Mononuclear cell (primary cell): Measurements from ENCODE around the gene ST6GALNAC3. TPM values are rescaled to one million over a fixed set of nuclear protein-coding genes. Genes with fewer than 3 reads are reported as not detected.

Source experiments
- H3K27me3 ChIP-seq: 2 replicates; pipeline ENCODE4 v1.6.0; 2011; ENCODE audit warnings: low read length, control low read depth; ENCODE audit not compliant: insufficient read depth
- H3K4me1 ChIP-seq: 2 replicates; pipeline ENCODE4 v1.5.1; 2011; ENCODE audit warnings: mild to moderate bottlenecking, low read length, control low read depth; ENCODE audit not compliant: insufficient read depth
- H3K4me3 ChIP-seq: 2 replicates; pipeline ENCODE4 v1.5.1; 2011; ENCODE audit warnings: mild to moderate bottlenecking, low read length, moderate library complexity
- H3K9me3 ChIP-seq: 2 replicates; pipeline ENCODE4 v1.5.1; 2011; ENCODE audit warnings: low read depth, mild to moderate bottlenecking, control low read depth, low read length
- total RNA-seq: library from RNA; depleted of rRNA; stranded (reverse); fragments of >200 nt; gene quantifications from one replicate; pipeline ENCODE4 v1.2.3, GENCODE V29; 2012

Gene ST6GALNAC3
- total RNA-seq, 1 donor: 3.5 TPM

GRCh38 chr1:76158126-76158525 is 83.6 kb downstream of the ST6GALNAC3 start:
- Histone ChIP-seq H3K4me3 (no peak overlapping the region), H3K9me3 (no peaks in the 10 kb centered on the region), H3K27me3 (no peaks in the 10 kb centered on the region), H3K4me1 (peaks cover 9% of the 10 kb centered on the region)

DNA sequence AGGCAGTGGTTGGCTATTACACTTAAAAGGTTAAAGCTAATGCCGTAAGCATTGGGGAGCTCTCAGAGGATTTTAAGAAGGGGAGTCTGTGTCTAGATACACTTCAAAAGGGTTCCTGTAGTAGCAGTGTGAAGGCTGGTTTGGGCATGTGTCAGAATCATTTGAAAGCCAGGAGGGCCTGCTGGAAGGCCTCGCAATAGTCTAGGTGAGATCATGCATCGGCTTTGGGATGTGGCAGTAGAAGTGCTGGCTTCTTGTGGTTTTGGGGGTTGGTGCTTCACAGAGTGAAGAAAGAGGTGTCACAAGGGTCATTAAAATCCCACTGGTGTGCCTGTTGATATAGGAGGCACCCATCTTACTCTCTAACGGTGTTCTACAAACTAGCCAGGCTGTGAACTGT is 85.7 kb downstream of the ST6GALNAC3 start:
- no peak overlapping the region for H3K4me3 ChIP-seq
- H3K4me1 ChIP-seq: no peaks in the 10 kb centered on the region
- H3K27me3 ChIP-seq: no peaks in the 10 kb centered on the region
- no peaks in the 10 kb centered on the region for H3K9me3 ChIP-seq

GRCh38 chr1:76161451-76161850 is 86.9 kb downstream of the ST6GALNAC3 start:
- Histone ChIP-seq H3K9me3 (no peaks in the 10 kb centered on the region), H3K27me3 (no peaks in the 10 kb centered on the region), H3K4me3 (no peak overlapping the region), H3K4me1 (no peaks in the 10 kb centered on the region)

DNA sequence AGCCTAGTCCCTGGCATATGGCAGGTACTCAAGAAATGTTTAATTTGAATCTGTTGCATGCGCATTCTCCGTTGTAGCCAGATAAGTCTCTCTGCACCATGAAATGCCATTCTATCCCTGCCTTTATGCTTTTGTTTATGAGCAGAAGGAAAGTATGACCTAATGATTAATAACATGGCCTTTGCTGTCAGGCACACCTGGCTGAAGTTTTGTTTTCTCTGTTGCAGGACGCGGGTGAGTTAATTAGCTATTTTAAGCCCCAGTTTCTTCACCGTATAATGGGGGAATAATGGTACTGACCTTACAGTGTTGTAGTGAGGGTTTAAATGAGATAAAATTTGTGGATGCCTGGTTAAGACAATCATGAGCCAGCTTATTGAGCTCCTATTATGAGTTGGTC is 87.7 kb downstream of the ST6GALNAC3 start:
- Histone ChIP-seq H3K27me3 (no peaks in the 10 kb centered on the region), H3K4me3 (no peak overlapping the region), H3K4me1 (no peaks in the 10 kb centered on the region), H3K9me3 (no peaks in the 10 kb centered on the region)

- no peak overlapping the region for H3K4me3 ChIP-seq
- H3K27me3 ChIP-seq: no peaks in the 10 kb centered on the region
- peaks cover 10% of the 10 kb centered on the region for H3K9me3 ChIP-seq
- no peaks in the 10 kb centered on the region for H3K4me1 ChIP-seq
Observed at GRCh38 chr1:76164165-76164564, 89.6 kb downstream of the ST6GALNAC3 start.

DNA sequence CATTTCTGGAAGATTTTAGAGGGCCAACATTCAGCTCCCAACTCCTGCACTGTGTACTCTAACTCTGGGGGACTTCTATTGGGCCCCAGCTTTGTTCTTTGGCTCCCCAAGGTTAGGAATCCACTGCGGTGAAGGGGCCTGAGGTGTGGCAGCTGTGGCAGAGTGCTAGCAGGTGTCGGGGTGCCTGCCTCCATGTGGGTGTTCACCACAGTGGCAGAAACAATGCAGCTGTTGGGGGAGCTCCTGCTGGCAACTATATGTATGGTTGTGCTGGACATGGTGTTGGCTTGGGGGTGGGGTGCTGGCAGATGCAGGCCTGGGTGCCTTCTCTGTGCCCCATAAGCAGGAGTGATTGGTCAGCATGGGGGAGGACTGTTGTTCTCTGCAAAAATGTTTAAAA is 95.5 kb downstream of the ST6GALNAC3 start:
- H3K4me3 ChIP-seq: no peak overlapping the region

GRCh38 chr1:76170513-76170912 is 96.0 kb downstream of the ST6GALNAC3 start:
- no peaks in the 10 kb centered on the region for H3K4me1 ChIP-seq
- no peak overlapping the region for H3K4me3 ChIP-seq

More for the DNA sequence above, 95.5 kb downstream of the ST6GALNAC3 start:
- peaks cover 10% of the 10 kb centered on the region for H3K9me3 ChIP-seq
- H3K27me3 ChIP-seq: no peaks in the 10 kb centered on the region
- H3K4me1 ChIP-seq: no peaks in the 10 kb centered on the region

DNA sequence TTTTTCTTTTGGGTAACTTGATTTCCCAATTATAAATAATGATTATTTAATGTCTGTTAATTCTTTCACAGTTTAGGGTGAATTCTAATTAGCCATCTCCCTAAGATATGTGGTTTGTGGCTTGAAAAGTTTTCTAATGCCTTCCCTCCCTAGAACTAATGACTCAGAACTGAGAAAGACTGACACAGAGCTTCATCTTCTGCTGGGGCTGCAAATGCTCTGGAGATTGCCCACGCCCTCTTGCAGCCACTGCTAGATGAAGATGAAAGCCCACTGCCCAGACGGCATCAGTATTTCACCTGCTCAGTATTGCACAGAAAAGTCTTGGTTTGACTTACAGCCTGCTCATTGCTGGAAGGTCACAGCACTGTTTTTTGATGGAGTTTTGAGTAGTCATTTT is 101.5 kb downstream of the ST6GALNAC3 start:
- no peaks in the 10 kb centered on the region for H3K27me3 ChIP-seq
- no peaks in the 10 kb centered on the region for H3K4me1 ChIP-seq
- no peak overlapping the region for H3K4me3 ChIP-seq
- no peaks in the 10 kb centered on the region for H3K9me3 ChIP-seq

More at GRCh38 chr1:76170513-76170912, 96.0 kb downstream of the ST6GALNAC3 start:
- H3K9me3 ChIP-seq: peaks cover 10% of the 10 kb centered on the region
- H3K27me3 ChIP-seq: no peaks in the 10 kb centered on the region

- Histone ChIP-seq H3K9me3 (no peaks in the 10 kb centered on the region), H3K4me1 (no peaks in the 10 kb centered on the region), H3K27me3 (no peaks in the 10 kb centered on the region), H3K4me3 (no peak overlapping the region)
Observed at GRCh38 chr1:76177615-76178014, 103.1 kb downstream of the ST6GALNAC3 start.

DNA sequence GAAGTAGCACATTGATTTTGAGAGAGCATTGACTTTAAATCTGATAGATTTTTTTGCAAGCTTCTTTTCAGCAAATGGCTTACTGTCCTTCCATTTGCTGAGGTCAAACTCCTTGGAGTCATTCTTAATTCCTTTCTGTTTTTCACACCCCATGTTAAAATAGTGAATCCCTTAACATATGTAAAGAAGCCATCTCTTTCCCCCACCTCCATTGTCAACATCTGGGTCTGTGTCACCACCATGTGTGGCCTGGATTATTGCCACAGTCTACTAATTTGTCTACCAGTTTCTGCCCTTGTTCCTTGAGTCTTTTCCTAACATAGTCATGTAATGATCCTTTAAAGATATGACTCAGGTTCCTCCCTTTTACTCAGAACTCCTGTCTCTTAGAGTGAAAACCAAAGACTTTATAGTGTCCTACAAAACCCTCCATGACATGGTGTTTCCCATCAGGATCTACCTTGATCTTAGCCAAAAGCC is 104.7 kb downstream of the ST6GALNAC3 start:
- Histone ChIP-seq H3K27me3 (no peaks in the 10 kb centered on the region), H3K4me3 (no peak overlapping the region), H3K9me3 (no peaks in the 10 kb centered on the region), H3K4me1 (no peaks in the 10 kb centered on the region)

- Histone ChIP-seq H3K9me3 (no peaks in the 10 kb centered on the region), H3K27me3 (no peaks in the 10 kb centered on the region), H3K4me1 (no peaks in the 10 kb centered on the region), H3K4me3 (no peak overlapping the region)
Observed at GRCh38 chr1:76185207-76185606, 110.7 kb downstream of the ST6GALNAC3 start.

GRCh38 chr1:76186554-76187170 is 112.1 kb downstream of the ST6GALNAC3 start:
- H3K27me3 ChIP-seq: no peaks in the 10 kb centered on the region
- H3K9me3 ChIP-seq: no peaks in the 10 kb centered on the region
- H3K4me1 ChIP-seq: no peaks in the 10 kb centered on the region
- no peak overlapping the region for H3K4me3 ChIP-seq

- no peaks in the 10 kb centered on the region for H3K9me3 ChIP-seq
- no peak overlapping the region for H3K4me3 ChIP-seq
- H3K4me1 ChIP-seq: no peaks in the 10 kb centered on the region
- H3K27me3 ChIP-seq: no peaks in the 10 kb centered on the region
Observed at GRCh38 chr1:76187436-76187835, 112.9 kb downstream of the ST6GALNAC3 start.

DNA sequence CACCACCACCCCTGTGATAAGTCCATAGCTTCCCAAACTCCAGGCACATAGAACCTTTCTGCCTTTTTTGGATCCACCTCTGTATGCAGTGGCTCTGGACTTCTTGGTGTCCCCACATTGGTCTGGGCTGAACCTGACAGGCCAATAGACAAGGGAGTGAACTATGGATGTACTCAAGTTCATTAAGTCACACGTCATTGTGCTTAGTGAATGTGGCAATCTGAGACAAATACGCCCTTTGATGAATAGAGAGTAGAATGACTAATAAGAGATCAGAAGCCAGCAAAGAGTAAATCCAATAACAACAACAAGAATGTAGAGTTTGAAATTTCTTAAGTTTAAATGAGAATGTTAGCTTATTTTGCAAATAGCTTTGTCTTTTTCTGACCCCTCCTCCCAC is 114.8 kb downstream of the ST6GALNAC3 start:
- Histone ChIP-seq H3K4me3 (no peak overlapping the region), H3K9me3 (no peaks in the 10 kb centered on the region)

GRCh38 chr1:76190749-76191424 is 116.3 kb downstream of the ST6GALNAC3 start:
- no peaks in the 10 kb centered on the region for H3K9me3 ChIP-seq
- H3K27me3 ChIP-seq: no peaks in the 10 kb centered on the region
- no peak overlapping the region for H3K4me3 ChIP-seq
- no peaks in the 10 kb centered on the region for H3K4me1 ChIP-seq

More for the DNA sequence above, 114.8 kb downstream of the ST6GALNAC3 start:
- Histone ChIP-seq H3K27me3 (no peaks in the 10 kb centered on the region), H3K4me1 (no peaks in the 10 kb centered on the region)

DNA sequence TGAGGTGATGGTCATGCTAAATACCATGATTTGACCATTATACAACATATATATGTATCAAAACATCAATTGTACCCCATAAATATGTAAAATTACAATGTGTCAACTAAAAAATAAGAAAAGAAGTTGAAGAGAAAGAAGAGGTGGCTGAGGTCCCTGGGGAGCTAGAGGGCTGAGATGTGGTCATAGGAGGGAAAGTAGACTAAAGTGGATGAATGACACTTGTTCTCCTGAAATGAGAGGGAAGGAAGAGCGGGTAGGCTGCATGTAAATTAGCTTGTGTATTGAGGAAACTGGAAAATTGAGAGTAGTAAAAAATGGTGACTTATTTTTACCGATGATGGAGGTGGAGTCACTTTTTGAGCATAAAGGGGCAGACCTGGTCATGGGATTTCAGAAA is 117.0 kb downstream of the ST6GALNAC3 start:
- H3K4me1 ChIP-seq: no peaks in the 10 kb centered on the region

More for the DNA sequence above, 117.0 kb downstream of the ST6GALNAC3 start:
- no peaks in the 10 kb centered on the region for H3K27me3 ChIP-seq
- H3K4me3 ChIP-seq: no peak overlapping the region
- H3K9me3 ChIP-seq: no peaks in the 10 kb centered on the region
